WI38 (cell line): ENCODE results near the gene RAB40C.

Source experiments
- H3K4me3 ChIP-seq: 2 replicates; pipeline ENCODE4 v1.5.1; 2011; ENCODE audit warnings: low read depth, mild to moderate bottlenecking, control low read depth, low read length
- CTCF ChIP-seq: IDR thresholded peaks from 2 replicates; pipeline ENCODE4 v1.5.1; 2012; ENCODE audit warnings: low read depth, mild to moderate bottlenecking, control low read depth, low read length

RAB40C gene

DNA sequence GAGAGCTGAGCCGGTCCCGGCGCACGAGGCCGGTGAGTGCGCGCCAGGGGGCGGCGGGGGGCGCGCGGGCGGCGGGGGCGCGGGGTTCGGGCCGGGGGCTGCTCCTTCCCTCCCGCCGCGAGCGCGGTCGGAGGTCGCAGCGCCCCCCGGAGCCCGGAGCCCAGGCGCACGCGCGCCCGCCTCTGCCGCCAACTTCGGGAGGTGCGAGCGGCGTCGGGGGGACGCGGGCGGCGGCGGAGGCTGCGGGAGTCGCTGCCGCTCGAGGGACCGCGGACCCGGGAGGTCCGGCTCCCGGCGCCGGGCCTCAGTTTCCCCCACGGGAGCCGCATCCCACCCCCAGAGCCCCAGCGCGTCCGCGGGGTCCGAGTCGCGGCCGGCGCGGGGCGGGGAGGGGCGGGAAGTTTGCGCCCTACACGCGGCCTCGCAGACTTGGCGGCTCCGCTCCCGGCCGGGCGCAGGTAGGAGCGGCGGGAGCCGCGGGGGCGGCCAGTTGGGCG, 29.6 kb upstream of the RAB40C start, which contains the start of gene PRR35:
TSS of gene PRR35 (plus strand) at position 191 of the 497 bp plus-strand sequence. CDS start 2,901 bp downstream, outside the sequence.
- no peak for TF ChIP-seq CTCF
- no peak within 1 kb of the TSS for H3K4me3 ChIP-seq

- no peak overlapping the region for H3K4me3 ChIP-seq
- no peak for TF ChIP-seq CTCF
These were observed 29.0 kb upstream of the RAB40C start for GRCh38 chr16:560701-561412.

GRCh38 chr16:561413-561794, 28.5 kb upstream of the RAB40C start:
- no peak for TF ChIP-seq CTCF

GRCh38 chr16:561957-562938, 27.6 kb upstream of the RAB40C start:
- H3K4me3 ChIP-seq, result no peak overlapping the region
- TF ChIP-seq CTCF, result no peak

More at GRCh38 chr16:561413-561794, 28.5 kb upstream of the RAB40C start:
- no peak overlapping the region for H3K4me3 ChIP-seq

DNA sequence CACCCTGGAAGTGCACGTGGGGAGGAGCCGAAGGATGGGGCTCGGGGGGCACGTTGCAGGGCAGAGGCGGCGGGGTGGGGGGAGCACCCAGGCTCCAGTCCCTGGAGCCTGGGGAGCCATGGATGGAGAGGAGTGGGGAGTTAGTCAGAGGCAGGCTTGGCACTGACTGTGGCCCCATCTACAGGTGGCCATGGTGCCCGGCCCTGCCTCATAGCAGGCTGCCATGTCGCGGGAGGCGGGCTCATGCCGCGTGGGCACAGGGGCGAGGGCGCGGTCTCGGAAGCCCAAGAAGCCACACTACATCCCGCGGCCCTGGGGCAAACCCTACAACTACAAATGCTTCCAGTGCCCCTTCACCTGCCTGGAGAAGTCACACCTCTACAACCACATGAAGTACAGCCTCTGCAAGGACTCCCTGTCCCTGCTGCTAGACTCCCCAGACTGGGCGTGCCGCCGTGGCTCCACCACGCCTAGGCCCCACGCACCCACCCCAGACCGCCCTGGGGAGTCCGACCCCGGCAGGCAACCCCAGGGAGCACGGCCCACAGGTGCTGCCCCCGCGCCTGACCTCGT, 26.7 kb upstream of the RAB40C start:
- no peak overlapping the region for H3K4me3 ChIP-seq
- no peak for TF ChIP-seq CTCF

DNA sequence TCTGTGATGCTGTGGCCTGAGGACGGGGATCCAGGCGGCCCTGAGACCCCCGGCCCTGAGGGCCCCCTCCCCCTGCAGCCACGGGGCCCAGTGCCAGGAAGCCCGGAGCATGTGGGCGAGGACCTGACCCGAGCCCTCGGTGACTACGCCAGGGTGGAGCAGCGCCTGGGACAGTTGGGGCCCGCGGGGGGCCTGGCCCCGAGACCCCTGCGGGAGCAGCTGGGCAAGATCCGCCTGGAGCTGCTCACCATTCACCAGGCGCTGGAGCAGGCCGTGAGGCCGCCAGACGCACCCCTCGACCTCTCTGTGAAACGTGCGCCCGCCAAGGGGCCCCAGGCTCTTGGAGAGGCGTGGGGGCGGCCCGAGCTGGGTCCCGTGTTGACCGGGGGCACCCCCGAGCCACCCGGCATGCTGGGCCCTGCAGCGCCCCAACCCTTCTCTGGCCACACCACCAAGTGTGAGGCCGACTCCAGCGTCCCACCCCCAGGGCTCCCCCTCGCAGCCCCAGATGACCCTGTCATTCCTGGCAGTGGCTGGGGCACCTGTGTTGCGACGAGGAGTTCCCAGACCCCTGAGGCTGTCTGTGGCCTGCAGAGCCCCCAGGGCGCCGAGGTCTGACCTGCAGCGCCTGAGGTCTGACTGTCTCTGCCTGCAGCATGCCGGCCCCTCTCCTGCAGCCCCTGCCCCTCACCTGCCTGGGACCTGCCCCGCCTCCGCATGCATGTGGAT, 25.0 kb upstream of the RAB40C start:
- TF ChIP-seq CTCF, result no peak
- H3K4me3 ChIP-seq, result no peak overlapping the region
